Measurements from ENCODE around the gene DNAAF8.

DNAAF8 gene

GRCh38 chr16:4689091-4689671 is 45.2 kb upstream of the DNAAF8 start:
- Histone ChIP-seq H4K91ac (ENCODE audit: low read length) (no peak overlapping the region), H2BK12ac (ENCODE audit: low read length in 2 of 2) (no peak overlapping the region), H2BK15ac (ENCODE audit: low read depth, poor library complexity, severe bottlenecking) (no peak overlapping the region), H4K8ac (ENCODE audit: low read length) (no peak overlapping the region), H3K9me3 (ENCODE audit: control insufficient read depth, low read length) (no peaks in the 10 kb centered on the region), H3K4ac (ENCODE audit: low read depth in 1 of 2, low read length in 2 of 2) (no peak overlapping the region), H3K36me3 (ENCODE audit: control insufficient read depth in 1 of 2, insufficient read depth in 2 of 2, low read depth in 1 of 2, low read length in 2 of 2) (peaks cover 35 to 72% of the 10 kb centered on the region in 2 experiments), H3K79me1 (replicated peaks; ENCODE audit: low read length, poor library complexity, severe bottlenecking) (peaks cover 17% of the 10 kb centered on the region), H3K9ac (ENCODE audit: low read length) (no peak overlapping the region), H3K4me1 (ENCODE audit: control insufficient read depth, insufficient read depth, low read depth, low read length) (peaks cover 18% of the 10 kb centered on the region), H2AK5ac (ENCODE audit: low read length, severe bottlenecking) (no peak overlapping the region), H3K4me3 (ENCODE audit: insufficient read depth in 1 of 2, low read depth in 1 of 2, low read length in 2 of 2) (no peak overlapping the region), H2AFZ (ENCODE audit: low read depth, low read length) (no peak overlapping the region), H2BK5ac (ENCODE audit: low read depth, low read length, poor library complexity, severe bottlenecking) (no peak overlapping the region), H2BK120ac (ENCODE audit: low read depth, low read length) (no peak overlapping the region), H3K18ac (ENCODE audit: low read depth in 1 of 2, low read length in 2 of 2) (no peak overlapping the region), H3K23ac (ENCODE audit: low read length in 2 of 2) (no peak overlapping the region), H3K27ac (ENCODE audit: low read length, poor library complexity, severe bottlenecking) (no peak overlapping the region), H3K4me2 (ENCODE audit: low read length, poor library complexity, severe bottlenecking) (no peak overlapping the region), H3K14ac (ENCODE audit: low read length in 2 of 2) (no peak overlapping the region), H3K27me3 (ENCODE audit: control insufficient read depth in 1 of 2, insufficient read depth in 1 of 2, low read length in 2 of 2) (no peaks in the 10 kb centered on the region)
- 95% methylated on average over 21 of the region's 21 CpGs for WGBS
- no peak for DNase-seq

DNA sequence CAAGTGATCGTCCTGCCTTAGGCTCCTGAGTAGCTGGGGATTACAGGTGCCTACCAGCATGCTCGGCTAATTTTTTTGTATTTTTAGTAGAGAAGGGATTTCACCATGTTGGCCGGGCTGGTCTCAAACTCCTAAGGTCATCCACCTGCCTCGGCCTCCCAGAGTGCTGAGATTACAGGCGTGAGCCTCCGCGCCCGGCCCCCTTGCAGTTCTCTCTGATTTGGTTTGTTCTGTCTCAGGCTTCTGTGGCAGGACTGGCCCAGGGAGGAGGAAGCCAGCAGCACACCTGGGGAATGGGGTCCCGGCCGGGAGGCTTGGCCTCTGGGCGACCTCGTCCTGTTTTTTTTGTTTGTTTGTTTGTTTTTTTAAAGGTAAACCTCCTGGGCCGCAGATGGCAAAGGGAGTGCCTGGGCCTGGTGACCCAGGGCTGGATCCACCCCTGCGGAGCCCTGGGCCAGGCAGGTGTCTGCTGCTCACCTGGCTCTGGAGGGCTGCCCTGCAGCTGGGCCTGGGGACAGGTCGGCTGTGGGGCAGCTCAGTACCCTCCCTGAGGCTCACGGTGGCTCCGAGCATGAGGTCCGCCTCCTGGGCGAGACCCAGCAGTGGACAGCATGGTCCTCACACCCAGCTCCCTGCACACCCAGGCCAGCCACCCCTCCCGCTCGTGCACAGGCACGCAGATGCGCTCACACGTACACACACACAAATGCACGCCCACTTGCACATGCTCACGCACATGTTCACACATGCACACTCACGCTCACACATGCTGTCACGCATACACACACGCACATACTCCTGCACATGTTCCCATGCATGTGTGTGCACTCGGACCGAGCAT is 44.3 kb upstream of the DNAAF8 start:
- H3K4ac ChIP-seq (ENCODE audit: low read depth in 1 of 2, low read length in 2 of 2) = no peak overlapping the region

DNA sequence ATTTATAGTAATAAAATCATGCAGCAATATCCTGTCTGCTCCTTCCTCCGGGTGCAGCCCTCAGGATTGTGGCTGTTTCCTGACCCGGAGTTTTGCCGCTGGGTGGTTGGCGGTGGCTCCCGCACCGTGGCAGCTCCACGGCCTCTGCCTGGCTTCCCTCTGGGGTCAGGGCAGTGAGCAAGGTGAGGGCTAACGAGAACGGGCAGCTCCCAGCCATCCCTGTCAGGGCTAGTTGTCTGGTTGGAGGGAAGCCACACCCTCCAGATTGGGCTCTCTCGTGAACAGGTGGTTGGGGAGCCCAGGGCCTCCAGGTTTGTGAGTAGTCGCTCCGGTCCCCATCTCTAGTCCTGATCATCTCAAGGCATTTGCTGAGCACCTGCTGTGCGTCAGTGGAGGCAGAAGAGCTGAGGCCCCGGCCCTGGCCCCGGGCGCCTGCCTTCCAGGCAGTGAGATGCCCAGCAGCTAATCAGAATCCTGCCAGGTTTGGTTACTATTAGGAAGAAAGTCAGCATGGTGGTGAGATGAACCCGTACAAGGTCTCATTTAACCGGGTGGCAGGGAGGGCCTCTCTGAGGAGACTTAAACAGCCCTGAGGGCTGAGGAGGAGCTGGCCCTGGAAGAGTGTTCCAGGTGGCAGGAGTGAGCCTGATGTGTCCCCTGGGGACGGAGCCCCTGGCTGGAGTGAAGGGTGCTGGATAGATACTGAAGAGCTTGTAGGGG is 43.2 kb upstream of the DNAAF8 start:
- no peak overlapping the region for H2BK15ac ChIP-seq (ENCODE audit: low read depth, poor library complexity, severe bottlenecking)
- no peak for DNase-seq

More for the DNA sequence above, 44.3 kb upstream of the DNAAF8 start:
- Histone ChIP-seq H4K91ac (ENCODE audit: low read length) (peak overlapping the region; percentile 36), H2AK5ac (ENCODE audit: low read length, severe bottlenecking) (no peak overlapping the region), H4K8ac (ENCODE audit: low read length) (no peak overlapping the region), H3K27me3 (ENCODE audit: control insufficient read depth in 1 of 2, insufficient read depth in 1 of 2, low read length in 2 of 2) (no peaks in the 10 kb centered on the region), H2BK120ac (ENCODE audit: low read depth, low read length) (no peak overlapping the region), H2BK12ac (ENCODE audit: low read length in 2 of 2) (no peak overlapping the region), H3K27ac (ENCODE audit: low read length, poor library complexity, severe bottlenecking) (no peak overlapping the region), H3K9me3 (ENCODE audit: control insufficient read depth, low read length) (no peaks in the 10 kb centered on the region), H3K14ac (ENCODE audit: low read length in 2 of 2) (no peak overlapping the region), H3K18ac (ENCODE audit: low read depth in 1 of 2, low read length in 2 of 2) (peak overlapping the region in 1 of 2 experiments; percentile 34), H3K9ac (ENCODE audit: low read length) (no peak overlapping the region), H3K4me1 (ENCODE audit: control insufficient read depth, insufficient read depth, low read depth, low read length) (peaks cover 26% of the 10 kb centered on the region), H3K4me3 (ENCODE audit: insufficient read depth in 1 of 2, low read depth in 1 of 2, low read length in 2 of 2) (no peak overlapping the region), H2BK15ac (ENCODE audit: low read depth, poor library complexity, severe bottlenecking) (no peak overlapping the region), H3K79me1 (replicated peaks; ENCODE audit: low read length, poor library complexity, severe bottlenecking) (peaks cover 10% of the 10 kb centered on the region), H3K36me3 (ENCODE audit: control insufficient read depth in 1 of 2, insufficient read depth in 2 of 2, low read depth in 1 of 2, low read length in 2 of 2) (peaks cover 29 to 69% of the 10 kb centered on the region in 2 experiments), H2AFZ (ENCODE audit: low read depth, low read length) (no peak overlapping the region), H2BK5ac (ENCODE audit: low read depth, low read length, poor library complexity, severe bottlenecking) (no peak overlapping the region), H3K4me2 (ENCODE audit: low read length, poor library complexity, severe bottlenecking) (no peak overlapping the region), H3K23ac (ENCODE audit: low read length in 2 of 2) (no peak overlapping the region)
- WGBS = 91% methylated on average over 27 of the region's 31 CpGs
- DNase-seq = no peak

More for the DNA sequence above, 43.2 kb upstream of the DNAAF8 start:
- Histone ChIP-seq H3K4me1 (ENCODE audit: control insufficient read depth, insufficient read depth, low read depth, low read length) (peaks cover 31% of the 10 kb centered on the region), H2BK12ac (ENCODE audit: low read length in 2 of 2) (no peak overlapping the region), H3K4me2 (ENCODE audit: low read length, poor library complexity, severe bottlenecking) (no peak overlapping the region), H2AK5ac (ENCODE audit: low read length, severe bottlenecking) (no peak overlapping the region), H3K14ac (ENCODE audit: low read length in 2 of 2) (no peak overlapping the region), H3K4ac (ENCODE audit: low read depth in 1 of 2, low read length in 2 of 2) (no peak overlapping the region), H3K9ac (ENCODE audit: low read length) (no peak overlapping the region), H2BK5ac (ENCODE audit: low read depth, low read length, poor library complexity, severe bottlenecking) (no peak overlapping the region), H4K8ac (ENCODE audit: low read length) (no peak overlapping the region), H3K27me3 (ENCODE audit: control insufficient read depth in 1 of 2, insufficient read depth in 1 of 2, low read length in 2 of 2) (no peaks in the 10 kb centered on the region), H2AFZ (ENCODE audit: low read depth, low read length) (no peak overlapping the region), H3K4me3 (ENCODE audit: insufficient read depth in 1 of 2, low read depth in 1 of 2, low read length in 2 of 2) (no peak overlapping the region), H2BK120ac (ENCODE audit: low read depth, low read length) (no peak overlapping the region), H3K36me3 (ENCODE audit: control insufficient read depth in 1 of 2, insufficient read depth in 2 of 2, low read depth in 1 of 2, low read length in 2 of 2) (peaks cover 35 to 69% of the 10 kb centered on the region in 2 experiments), H3K79me1 (replicated peaks; ENCODE audit: low read length, poor library complexity, severe bottlenecking) (peaks cover 7% of the 10 kb centered on the region), H3K23ac (ENCODE audit: low read length in 2 of 2) (no peak overlapping the region), H3K18ac (ENCODE audit: low read depth in 1 of 2, low read length in 2 of 2) (no peak overlapping the region), H3K9me3 (ENCODE audit: control insufficient read depth, low read length) (no peaks in the 10 kb centered on the region), H4K91ac (ENCODE audit: low read length) (no peak overlapping the region), H3K27ac (ENCODE audit: low read length, poor library complexity, severe bottlenecking) (no peak overlapping the region)
- 91% methylated on average over 19 of the region's 19 CpGs for WGBS
